HepG2 (cell line): ENCODE data around the gene AP2S1. TPM values are rescaled to one million over a fixed set of nuclear protein-coding genes. Genes with fewer than 3 reads are reported as not detected.

ENCODE experiments used
- FOXC1 ChIP-seq: sonication (generic); formaldehyde crosslinking; IDR thresholded peaks from 2 replicates; pipeline ENCODE4 v1.8.0; 2022; ENCODE audit warnings: mild to moderate bottlenecking, missing genetic modification reagents, borderline replicate concordance
- FOXJ3 ChIP-seq: sonication (generic); formaldehyde crosslinking; IDR thresholded peaks from 2 replicates; pipeline ENCODE4 v1.4.0; 2020; ENCODE audit warnings: missing genetic modification reagents, mild to moderate bottlenecking, borderline replicate concordance
- FUBP1 ChIP-seq: sonication (generic); formaldehyde crosslinking; IDR thresholded peaks from 2 replicates; pipeline ENCODE4 v1.5.1; 2020; ENCODE audit warnings: missing genetic modification reagents, mild to moderate bottlenecking, borderline replicate concordance
- GLMP ChIP-seq: sonication (generic); formaldehyde crosslinking; IDR thresholded peaks from 2 replicates; pipeline ENCODE4 v1.9.0; 2021; ENCODE audit warnings: missing genetic modification reagents, mild to moderate bottlenecking, borderline replicate concordance
- KMT2A ChIP-seq: sonication (generic); formaldehyde crosslinking; IDR thresholded peaks from 2 replicates; pipeline ENCODE4 v1.4.0; 2020; ENCODE audit warnings: missing genetic modification reagents
- MEIS2 ChIP-seq: sonication (generic); formaldehyde crosslinking; IDR thresholded peaks from 2 replicates; pipeline ENCODE4 v1.9.0; 2021; ENCODE audit warnings: mild to moderate bottlenecking, missing genetic modification reagents
- NR1H2 ChIP-seq: sonication (generic); formaldehyde crosslinking; IDR thresholded peaks from 2 replicates; pipeline ENCODE4 v1.8.1; 2022; ENCODE audit warnings: low read depth, missing genetic modification reagents, borderline replicate concordance
- PHF21A ChIP-seq: sonication (generic); formaldehyde crosslinking; IDR thresholded peaks from 2 replicates; pipeline ENCODE4 v1.5.0; 2020; ENCODE audit warnings: mild to moderate bottlenecking, missing genetic modification reagents
- PRDM10 ChIP-seq: sonication (generic); formaldehyde crosslinking; IDR thresholded peaks from 2 replicates; pipeline ENCODE4 v1.4.0; 2020; ENCODE audit warnings: low read depth, missing genetic modification reagents
- SNAPC4 ChIP-seq: sonication (generic); formaldehyde crosslinking; IDR thresholded peaks from 2 replicates; pipeline ENCODE4 v1.4.0; 2020; ENCODE audit warnings: mild to moderate bottlenecking, missing genetic modification reagents
- UBTF ChIP-seq: sonication (generic); formaldehyde crosslinking; IDR thresholded peaks from 2 replicates; pipeline ENCODE4 v1.4.0; 2020; ENCODE audit warnings: mild to moderate bottlenecking, missing genetic modification reagents
- ZNF367 ChIP-seq: sonication (generic); formaldehyde crosslinking; IDR thresholded peaks from 2 replicates; pipeline ENCODE4 v1.4.0; 2020; ENCODE audit warnings: missing genetic modification reagents, borderline replicate concordance
- ZNF607 ChIP-seq: sonication (generic); formaldehyde crosslinking; IDR thresholded peaks from 2 replicates; pipeline ENCODE4 v1.5.1; 2020; ENCODE audit warnings: missing genetic modification reagents, mild to moderate bottlenecking, borderline replicate concordance
- polyA plus RNA-seq, 8 experiments: library from polyadenylated mRNA; depleted of rRNA in 3 of 8; stranded (reverse) in 7 of 8; unstranded in 1 of 8; fragments of >200 nt; fragmentation: Illumina TruSeq in 4 of 8; extraction: Trizol in 4 of 8; gene quantifications; 2 replicates each; pipeline versions ENCODE4 v1.2.1 to v1.2.3, GENCODE V29; 2011 to 2016; ENCODE audit warnings: low read depth in 4 of 8, missing spikeins in 1 of 8, mixed read lengths in 1 of 8; ENCODE audit not compliant: insufficient read depth in 1 of 8
- total RNA-seq, 5 experiments: library from RNA; depleted of rRNA; stranded (reverse); fragments of >200 nt; fragmentation: Illumina TruSeq; extraction: Trizol; gene quantifications; 2 replicates each; pipeline ENCODE4 v1.2.3, GENCODE V29; 2016; ENCODE audit warnings: low read depth in 1 of 5

The AP2S1 gene
- total and polyA plus RNA-seq, 2 of the 13 experiments (the other 11 are each of a cell fraction or from before 2014, with no cell fraction given), result 45.2 to 86.1 TPM

- TF ChIP-seq SNAPC4 (CRISPR knock-in tag) (no peak), GLMP (CRISPR knock-in tag) (no peak), ZNF367 (CRISPR knock-in tag) (no peak), FUBP1 (CRISPR knock-in tag) (no peak), FOXC1 (no peak), KMT2A (CRISPR knock-in tag) (no peak), NR1H2 (CRISPR knock-in tag) (no peak), PHF21A (CRISPR knock-in tag) (0 out of 2 replicates have a peak, but pooled peaks have one; percentile 42), PRDM10 (CRISPR knock-in tag) (no peak), FOXJ3 (peak; percentile 34; the same call in 1 of the 2 replicates), ZNF607 (CRISPR knock-in tag) (no peak), MEIS2 (CRISPR knock-in tag) (no peak; the same call in 1 of the 2 replicates), UBTF (CRISPR knock-in tag) (no peak)
These were observed 45.6 kb upstream of the AP2S1 start (continued) for GRCh38 chr19:46896076-46896794.
